Choroid plexus epithelial cell (primary cell): ENCODE results near the gene CDK10.
A peak's percentile ranks its signal among the peaks of the same experiment; 100 is the strongest.

Source experiments
- DNase-seq: peaks from one replicate; pipeline ENCODE4 v3.0.0-alpha.2; 2010; ENCODE audit warnings: low read depth
- H3K4me3 ChIP-seq: 2 replicates; pipeline ENCODE4 v1.5.1; 2011; ENCODE audit warnings: low read depth, mild to moderate bottlenecking, control low read depth, low read length, moderate library complexity
- CTCF ChIP-seq: conservative IDR thresholded peaks from 2 replicates; pipeline ENCODE4 v1.5.1; 2011; ENCODE audit warnings: low read depth, mild to moderate bottlenecking, control low read depth, inconsistent platforms, low read length, moderate library complexity

CDK10 gene

GRCh38 chr16:89722392-89723278 is 36.1 kb downstream of the CDK10 start:
- peak; percentile 51 for DNase-seq
- H3K4me3 ChIP-seq: peak overlapping the region; percentile 75
- TF ChIP-seq CTCF: no peak

- TF ChIP-seq CTCF: no peak
- DNase-seq: peak; percentile 37
- peak overlapping the region; percentile 10 for H3K4me3 ChIP-seq
These were observed 37.1 kb downstream of the CDK10 start for GRCh38 chr16:89723279-89724250.

GRCh38 chr16:89727406-89728120 is 41.1 kb downstream of the CDK10 start:
- H3K4me3 ChIP-seq: no peak overlapping the region
- DNase-seq: no peak
- no peak for TF ChIP-seq CTCF

GRCh38 chr16:89729293-89729692 is 42.8 kb downstream of the CDK10 start:
- no peak for DNase-seq

GRCh38 chr16:89729863-89730593 is 43.5 kb downstream of the CDK10 start:
- peak; percentile 62 for DNase-seq
- no peak for TF ChIP-seq CTCF
- no peak overlapping the region for H3K4me3 ChIP-seq

More at GRCh38 chr16:89729293-89729692, 42.8 kb downstream of the CDK10 start:
- TF ChIP-seq CTCF: no peak
- no peak overlapping the region for H3K4me3 ChIP-seq
